Endothelial cell of umbilical vein (primary cell): ENCODE measurements around the gene SLC25A22. TPM values are rescaled to one million over a fixed set of nuclear protein-coding genes. Genes with fewer than 3 reads are reported as not detected.

Source experiments
- BruUV-seq: library from RNA; stranded (reverse); fragments of 400-500 nt; replicated peaks from 2 replicates; lab custom pipeline; 2021; lab: Mats Ljungman, UMichigan
- CTCF ChIA-PET: fragments of 300-600, 350-600 bp; sonication (Branson Sonifier 250); formaldehyde crosslinking; loops from one replicate; lab custom pipeline; 2021; ENCODE audit warnings: antibody characterized with exemption, inconsistent platforms; lab: Charles Lee
- POLR2A ChIA-PET: fragments of 300-600, 350-600 bp; sonication (Branson Sonifier 250); formaldehyde crosslinking; loops from one replicate; lab custom pipeline; 2021; ENCODE audit warnings: antibody characterized with exemption, inconsistent platforms; lab: Charles Lee
- DNase-seq: peaks from one replicate; pipeline ENCODE4 v3.0.0-alpha.2; 2011; ENCODE audit warnings: low read depth, low spot score
- FAIRE-seq: peaks from 2 replicates; lab custom pipeline; 2011; peaks lifted over from hg19 to GRCh38; lab: Jason Lieb, UNC
- H2AFZ ChIP-seq: 2 replicates; pipeline ENCODE4 v1.6.0; 2012; ENCODE audit warnings: low read depth, low read length, control low read depth, inconsistent platforms
- H3K27ac ChIP-seq: 2 replicates; pipeline ENCODE4 v1.5.1; 2011; ENCODE audit warnings: low read depth, mild to moderate bottlenecking, control low read depth, low read length, moderate library complexity; ENCODE audit not compliant: insufficient read depth
- H3K27me3 ChIP-seq, 2 experiments: 2 replicates each; pipeline versions ENCODE4 v1.6.0 to v1.6.1; 2011; ENCODE audit warnings: low read length in 2 of 2, mixed read lengths in 1 of 2; ENCODE audit not compliant: control insufficient read depth in 2 of 2, insufficient read depth in 2 of 2
- H3K36me3 ChIP-seq, 2 experiments: 2 replicates in 1 of 2; 3 replicates in 1 of 2; pipeline ENCODE4 v1.5.1; 2011; ENCODE audit warnings: low read length in 2 of 2, mild to moderate bottlenecking in 1 of 2, moderate library complexity in 1 of 2; ENCODE audit not compliant: control insufficient read depth in 2 of 2, insufficient read depth in 2 of 2; ENCODE audit errors: extremely low read depth in 1 of 2
- H3K4me1 ChIP-seq: 3 replicates; pipeline ENCODE4 v1.5.1; 2011; ENCODE audit warnings: mild to moderate bottlenecking, low read length; ENCODE audit not compliant: control insufficient read depth, insufficient read depth; ENCODE audit errors: extremely low read depth
- H3K4me2 ChIP-seq: 2 replicates; pipeline ENCODE4 v1.6.1; 2011; ENCODE audit warnings: low read length, control low read depth, mixed read lengths; ENCODE audit not compliant: insufficient read depth
- H3K4me3 ChIP-seq, 3 experiments: fragments of 200-600 bp in 1 of 3; sonication (generic), shearing (Covaris generic) in 1 of 3; replicated peaks in 1 of 3; 2 replicates each; pipeline ENCODE4 v1.5.1; 2011 to 2016; ENCODE audit warnings: control low read depth in 3 of 3, low read length in 3 of 3, mild to moderate bottlenecking in 2 of 3, inconsistent platforms in 1 of 3, low read depth in 1 of 3, moderate library complexity in 1 of 3; ENCODE audit not compliant: insufficient read depth in 1 of 3
- H3K79me2 ChIP-seq: 2 replicates; pipeline ENCODE4 v1.6.0; 2012; ENCODE audit warnings: low read length, inconsistent platforms; ENCODE audit not compliant: control insufficient read depth, insufficient read depth
- H3K9ac ChIP-seq: replicated peaks from 2 replicates; pipeline ENCODE3; 2011; ENCODE audit warnings: low read length, control low read depth; ENCODE audit not compliant: insufficient read depth; ENCODE audit errors: extremely low read depth
- H3K9me1 ChIP-seq: replicated peaks from 3 replicates; pipeline ENCODE4 v1.6.0; 2011; ENCODE audit warnings: mild to moderate bottlenecking, low read length; ENCODE audit not compliant: control insufficient read depth, insufficient read depth; ENCODE audit errors: extremely low read depth
- H3K9me3 ChIP-seq: replicated peaks from 2 replicates; pipeline ENCODE4 v1.5.1; 2012; ENCODE audit warnings: low read length, inconsistent platforms; ENCODE audit not compliant: control insufficient read depth, insufficient read depth
- H4K20me1 ChIP-seq: replicated peaks from 2 replicates; pipeline ENCODE3; 2011; ENCODE audit warnings: mild to moderate bottlenecking, low read length; ENCODE audit not compliant: control insufficient read depth, insufficient read depth; ENCODE audit errors: extremely low read depth
- EZH2 ChIP-seq: IDR thresholded peaks from 2 replicates; pipeline ENCODE4 v1.6.1; 2012; ENCODE audit warnings: borderline replicate concordance, low read depth, mild to moderate bottlenecking, moderate library complexity, low read length, inconsistent platforms; ENCODE audit not compliant: severe bottlenecking
- FOS ChIP-seq: IDR thresholded peaks from 2 replicates; pipeline ENCODE4 v1.6.1; 2011; ENCODE audit warnings: mild to moderate bottlenecking, low read length, moderate library complexity, borderline replicate concordance; ENCODE audit not compliant: insufficient read depth
- GATA2 ChIP-seq: IDR thresholded peaks from 2 replicates; pipeline ENCODE4 v1.7.0; 2011; ENCODE audit warnings: low read depth, mild to moderate bottlenecking, moderate library complexity, mixed read lengths, low read length; ENCODE audit not compliant: insufficient read length, insufficient read depth
- JUN ChIP-seq: IDR thresholded peaks from 2 replicates; pipeline ENCODE4 v1.6.1; 2011; ENCODE audit warnings: borderline replicate concordance, low read depth; ENCODE audit not compliant: insufficient read length, insufficient read depth
- MYC ChIP-seq: IDR thresholded peaks from one replicate; pipeline ENCODE4 v1.6.1; 2011; ENCODE audit warnings: mild to moderate bottlenecking, low read depth, low read length
- POLR2AphosphoS5 ChIP-seq: IDR thresholded peaks from 2 replicates; pipeline ENCODE4 v1.6.1; 2012; ENCODE audit warnings: low read depth, mild to moderate bottlenecking, control low read depth, low read length, moderate library complexity; ENCODE audit not compliant: insufficient read depth
- dilution Hi-C: fragments of 300-500 bp; cut with MboI; formaldehyde crosslinking; loops from one replicate; pipeline ENCODE4 v1.15.0; 2019; ENCODE audit warnings: low sequenced_read_pairs; ENCODE audit not compliant: extremely low pct_ligation_motif_present
- intact Hi-C: fragments of 100-400 bp; cut with micrococcal nuclease; formaldehyde crosslinking; loops from one replicate; pipeline ENCODE4 v1.10.0; 2022
- polyA plus RNA-seq, 4 experiments: library from polyadenylated mRNA; depleted of rRNA in 3 of 4; stranded (reverse) in 3 of 4; unstranded in 1 of 4; fragments of >200 nt; gene quantifications; 2 replicates each; pipeline versions ENCODE4 v1.2.1 to v1.2.3, GENCODE V29; 2011 to 2012; ENCODE audit warnings: missing spikeins in 1 of 4
- total RNA-seq: library from RNA; stranded (reverse); gene quantifications from 2 replicates; pipeline ENCODE4 v1.2.3, GENCODE V29; 2021
- TF ChIP-seq, protein P1 (sequence below): IDR thresholded peaks from 2 replicates; pipeline ENCODE4 v1.6.1; 2011; ENCODE audit not compliant: insufficient read depth, insufficient read length

SLC25A22 gene
- total and polyA plus RNA-seq, 2 donors (not counting 3 experiments of a cell fraction or from before 2014, with no cell fraction given) = 24.5 to 24.9 TPM

DNA sequence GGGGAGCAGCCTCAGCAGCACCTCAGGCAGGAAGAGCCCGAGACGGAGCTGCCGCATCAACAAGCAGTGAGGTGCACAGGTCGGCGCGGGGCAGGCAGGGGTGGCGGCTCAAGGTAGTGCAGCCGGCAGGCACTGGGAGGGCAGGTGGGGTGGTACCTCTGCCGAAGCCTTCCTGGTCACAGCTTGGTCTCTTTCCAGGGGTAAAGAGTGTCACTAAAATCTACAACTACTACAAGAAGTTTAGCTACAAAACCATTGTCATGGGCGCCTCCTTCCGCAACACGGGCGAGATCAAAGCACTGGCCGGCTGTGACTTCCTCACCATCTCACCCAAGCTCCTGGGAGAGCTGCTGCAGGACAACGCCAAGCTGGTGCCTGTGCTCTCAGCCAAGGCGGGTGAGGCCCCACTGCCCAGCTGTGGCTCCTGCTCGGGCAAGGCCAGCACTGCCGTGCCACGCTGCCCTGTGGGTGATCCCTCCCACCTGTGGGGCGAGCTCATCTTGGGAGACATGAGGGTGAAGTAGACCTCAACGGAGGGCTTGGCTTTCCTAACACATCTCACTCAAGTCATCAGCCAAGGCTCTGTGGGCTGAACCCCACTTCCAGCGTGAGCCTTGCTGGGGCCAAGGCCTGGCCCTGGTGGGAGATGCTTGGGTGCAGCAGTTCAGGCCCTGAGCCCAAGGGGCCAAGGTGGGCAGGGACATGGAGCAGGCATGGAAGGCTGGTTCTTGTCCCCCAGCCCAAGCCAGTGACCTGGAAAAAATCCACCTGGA is 34.3 kb downstream of the SLC25A22 start:
- dilution Hi-C loops = no loop called here
- H3K79me2 ChIP-seq = no peaks in the 10 kb centered on the region
- H3K27ac ChIP-seq = no peak overlapping the region
- H3K27me3 ChIP-seq = no peaks in the 10 kb centered on the region
- H3K9me3 ChIP-seq = no peaks in the 10 kb centered on the region
- no peaks in the 10 kb centered on the region for H4K20me1 ChIP-seq
- ChIA-PET POLR2A (no interaction called here), CTCF (interaction anchor here (1.1 kb wide), 1 partner anchor 15 kb away, joined by 4 read pairs; no protein-coding TSS in a partner anchor)
- no peak overlapping the region for H3K4me2 ChIP-seq
- no peak for DNase-seq
- H3K36me3 ChIP-seq = peaks cover 13 to 32% of the 10 kb centered on the region in 2 experiments
- H2AFZ ChIP-seq = no peak overlapping the region
- no peak for FAIRE-seq
- intact Hi-C loops = no loop called here
- BruUV-seq = no TSS peak
- no peaks in the 10 kb centered on the region for H3K4me1 ChIP-seq
- TF ChIP-seq FOS (no peak), POLR2AphosphoS5 (no peak), JUN (no peak), EZH2 (no peak), MYC (no peak), GATA2 (no peak)
- TF ChIP-seq, protein P1, sequence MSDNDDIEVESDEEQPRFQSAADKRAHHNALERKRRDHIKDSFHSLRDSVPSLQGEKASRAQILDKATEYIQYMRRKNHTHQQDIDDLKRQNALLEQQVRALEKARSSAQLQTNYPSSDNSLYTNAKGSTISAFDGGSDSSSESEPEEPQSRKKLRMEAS = no peak
- H3K9me1 ChIP-seq = no peaks in the 10 kb centered on the region
- no peak overlapping the region for H3K9ac ChIP-seq
- H3K4me3 ChIP-seq = no peak overlapping the region
